Skeletal muscle cell (primary cell): ENCODE results near the gene NT5C.
A peak's percentile ranks its signal among the peaks of the same experiment; 100 is the strongest.
"Not testable (repeated sequence)": the region's sequence is repeated elsewhere in the genome, so short reads cannot be mapped to it uniquely, and the experiment has no call there.

ENCODE experiments used
- DNase-seq: peaks from one replicate; pipeline ENCODE4 v3.0.0-alpha.2; 2010; ENCODE audit warnings: low read depth
- H3K4me3 ChIP-seq: 2 replicates; pipeline ENCODE4 v1.5.1; 2011; ENCODE audit warnings: low read depth, mild to moderate bottlenecking, control low read depth, low read length, moderate library complexity

The NT5C gene

GRCh38 chr17:75131278-75132017 lies at the start of gene NT5C:
TSS of gene NT5C (minus strand) at chr17:75131742. CDS start at chr17:75131707, 35 bp downstream.
- H3K4me3 ChIP-seq = peak within 1 kb of the TSS; percentile 82
- DNase-seq = no peak

- no peak for DNase-seq
- peak overlapping the region; percentile 97 for H3K4me3 ChIP-seq
These were observed 49.6 kb upstream of the NT5C start for GRCh38 chr17:75181110-75181509.

GRCh38 chr17:75178453-75178852 lies 46.9 kb upstream of the NT5C start:
- no peak overlapping the region for H3K4me3 ChIP-seq
- no peak for DNase-seq

- no peak overlapping the region for H3K4me3 ChIP-seq
- no peak for DNase-seq
These were observed 45.1 kb upstream of the NT5C start for GRCh38 chr17:75176625-75177024.

- H3K4me3 ChIP-seq = no peak overlapping the region
These were observed 43.5 kb upstream of the NT5C start for GRCh38 chr17:75174996-75175395.

GRCh38 chr17:75173526-75173925 lies 42.0 kb upstream of the NT5C start:
- no peak for DNase-seq
- H3K4me3 ChIP-seq = no peak overlapping the region

More at GRCh38 chr17:75174996-75175395, 43.5 kb upstream of the NT5C start:
- DNase-seq = no peak

- H3K4me3 ChIP-seq = no peak overlapping the region
- no peak for DNase-seq
These were observed 37.5 kb upstream of the NT5C start for GRCh38 chr17:75168998-75169397.

GRCh38 chr17:75164606-75165005 lies 33.1 kb upstream of the NT5C start:
- not testable (repeated sequence) for DNase-seq

GRCh38 chr17:75163074-75163473 lies 31.5 kb upstream of the NT5C start:
- H3K4me3 ChIP-seq = no peak overlapping the region
- DNase-seq = no peak

More at GRCh38 chr17:75164606-75165005, 33.1 kb upstream of the NT5C start:
- H3K4me3 ChIP-seq = not testable (repeated sequence)

GRCh38 chr17:75160211-75160610 lies 28.7 kb upstream of the NT5C start:
- no peak for DNase-seq
- no peak overlapping the region for H3K4me3 ChIP-seq

GRCh38 chr17:75159196-75160031 lies 27.9 kb upstream of the NT5C start:
- no peak for DNase-seq

GRCh38 chr17:75158480-75158879 lies 26.9 kb upstream of the NT5C start:
- not testable (repeated sequence) for DNase-seq, H3K4me3 ChIP-seq

More at GRCh38 chr17:75159196-75160031, 27.9 kb upstream of the NT5C start:
- H3K4me3 ChIP-seq = no peak overlapping the region

- peak; percentile 30 for DNase-seq
These were observed 23.7 kb upstream of the NT5C start for GRCh38 chr17:75155191-75155601.

GRCh38 chr17:75154195-75155106 lies 22.9 kb upstream of the NT5C start, which contains the start of gene JPT1:
TSS of gene JPT1 (minus strand) at chr17:75154512. CDS start at chr17:75154397, 115 bp downstream.
- peak; percentile 95 for DNase-seq
- peak within 1 kb of the TSS; percentile 98 for H3K4me3 ChIP-seq

More at GRCh38 chr17:75155191-75155601, 23.7 kb upstream of the NT5C start:
- H3K4me3 ChIP-seq = no peak overlapping the region

- no peak for DNase-seq
- H3K4me3 ChIP-seq = peak overlapping the region; percentile 98
These were observed 22.2 kb upstream of the NT5C start for GRCh38 chr17:75153780-75154194.

- DNase-seq = no peak
- peak overlapping the region; percentile 98 for H3K4me3 ChIP-seq
These were observed 21.6 kb upstream of the NT5C start for GRCh38 chr17:75152922-75153779.

- peak overlapping the region; percentile 98 for H3K4me3 ChIP-seq
- DNase-seq = no peak
These were observed 21.0 kb upstream of the NT5C start for GRCh38 chr17:75152523-75152921.

GRCh38 chr17:75151930-75152329 lies 20.4 kb upstream of the NT5C start:
- no peak overlapping the region for H3K4me3 ChIP-seq
- no peak for DNase-seq
